Activated gamma-delta T cell treated with anti-CD3 and anti-CD28 coated beads, Interleukin-2, amount 50 U/mL, for 16 hours (primary cell): Measurements from ENCODE around the gene LZTS2.

Experiments used
- DNase-seq: peaks from one replicate; pipeline ENCODE4 v3.0.0-alpha.2; 2020; ENCODE audit warnings: low read depth

The LZTS2 gene

GRCh38 chr10:100998183-100998990 lies 1.2 kb upstream of the LZTS2 start:
- peak; percentile 36 for DNase-seq

- DNase-seq = peak; percentile 66
Observed at GRCh38 chr10:100998991-100999741, 442 bp upstream of the LZTS2 start.

GRCh38 chr10:101000127-101000914 lies 713 bp downstream of the LZTS2 start:
- no peak for DNase-seq

DNA sequence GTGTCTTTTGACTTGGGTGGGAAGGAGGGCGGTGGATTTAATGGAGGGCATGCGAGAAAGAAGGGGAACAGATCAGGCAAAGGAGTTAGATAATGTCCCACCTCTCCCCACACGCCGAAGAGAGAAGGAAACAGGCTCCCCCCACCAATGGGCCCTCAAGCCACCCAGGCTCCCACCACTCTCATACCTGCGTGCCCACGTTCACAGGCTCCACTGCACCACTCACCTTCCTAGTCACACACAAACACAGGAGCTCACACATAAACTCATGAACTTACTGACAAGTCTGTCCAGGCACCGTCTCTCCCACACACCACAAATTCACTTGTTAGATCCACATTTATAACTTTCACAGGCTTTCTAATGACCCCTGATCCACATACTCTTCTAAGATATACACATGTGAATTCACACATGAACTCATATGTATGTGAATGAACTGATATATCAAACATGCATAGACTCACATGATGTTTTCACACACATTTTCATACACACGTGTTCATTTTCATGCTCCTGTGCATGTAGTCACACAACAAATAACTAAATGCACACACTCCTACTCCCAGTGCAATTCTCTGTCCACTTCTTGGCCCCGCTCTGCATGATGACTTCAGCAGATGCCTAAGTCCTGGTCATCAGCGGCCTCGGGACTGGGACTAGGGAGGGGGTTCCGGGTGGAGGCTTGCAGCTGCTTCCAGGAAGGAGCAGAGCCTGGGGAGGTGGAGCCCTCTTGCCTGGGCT lies 1.5 kb downstream of the LZTS2 start:
- no peak for DNase-seq

DNA sequence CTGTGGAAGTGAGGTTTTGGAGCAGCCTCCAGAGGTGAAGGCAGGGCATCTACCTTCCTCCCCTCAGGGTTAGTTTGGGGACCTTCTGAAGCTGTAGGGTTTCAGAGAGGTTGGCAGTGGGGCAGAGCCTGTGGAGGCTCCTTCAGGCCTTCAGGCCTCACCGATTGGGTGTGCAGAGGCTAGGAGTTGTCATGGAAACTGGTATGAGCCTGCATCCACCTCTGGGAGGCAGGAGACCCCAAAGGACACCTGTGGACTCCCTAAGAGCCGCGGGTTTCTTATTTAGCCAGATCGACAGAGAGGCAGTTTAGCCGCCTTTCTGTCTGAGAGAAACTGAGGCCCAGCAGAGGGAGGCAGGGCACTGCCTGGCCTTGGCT lies 2.0 kb downstream of the LZTS2 start:
- no peak for DNase-seq

DNA sequence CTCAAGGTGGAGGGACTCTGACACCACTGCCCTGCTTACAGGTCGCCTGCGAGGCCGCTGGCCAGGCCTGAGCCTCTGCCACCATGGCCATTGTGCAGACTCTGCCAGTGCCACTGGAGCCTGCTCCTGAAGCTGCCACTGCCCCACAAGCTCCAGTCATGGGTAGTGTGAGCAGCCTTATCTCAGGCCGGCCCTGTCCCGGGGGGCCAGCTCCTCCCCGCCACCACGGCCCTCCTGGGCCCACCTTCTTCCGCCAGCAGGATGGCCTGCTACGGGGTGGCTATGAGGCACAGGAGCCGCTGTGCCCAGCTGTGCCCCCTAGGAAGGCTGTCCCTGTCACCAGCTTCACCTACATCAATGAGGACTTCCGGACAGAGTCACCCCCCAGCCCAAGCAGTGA lies 2.8 kb downstream of the LZTS2 start:
- no peak for DNase-seq

DNA sequence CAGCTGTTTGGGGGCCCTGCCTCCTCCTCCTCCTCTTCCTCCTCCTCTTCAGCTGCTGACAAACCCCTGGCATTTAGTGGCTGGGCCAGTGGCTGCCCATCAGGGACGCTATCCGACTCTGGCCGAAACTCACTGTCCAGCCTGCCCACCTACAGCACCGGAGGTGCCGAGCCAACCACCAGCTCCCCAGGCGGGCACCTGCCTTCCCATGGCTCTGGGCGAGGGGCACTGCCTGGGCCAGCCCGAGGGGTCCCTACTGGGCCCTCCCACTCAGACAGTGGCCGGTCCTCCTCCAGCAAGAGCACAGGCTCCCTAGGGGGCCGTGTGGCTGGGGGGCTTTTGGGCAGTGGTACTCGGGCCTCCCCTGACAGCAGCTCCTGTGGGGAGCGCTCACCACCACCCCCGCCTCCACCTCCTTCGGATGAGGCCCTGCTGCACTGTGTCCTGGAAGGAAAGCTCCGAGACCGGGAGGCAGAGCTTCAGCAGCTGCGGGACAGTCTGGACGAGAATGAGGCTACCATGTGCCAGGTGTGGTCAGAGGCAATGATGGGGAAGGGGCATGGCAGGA lies 4.1 kb downstream of the LZTS2 start:
- DNase-seq = no peak

GRCh38 chr10:101005361-101005760 lies 5.8 kb downstream of the LZTS2 start:
- no peak for DNase-seq

- no peak for DNase-seq
Observed at GRCh38 chr10:101005869-101006567, 6.4 kb downstream of the LZTS2 start.

GRCh38 chr10:101006593-101007098 lies 7.0 kb downstream of the LZTS2 start:
- no peak for DNase-seq

DNA sequence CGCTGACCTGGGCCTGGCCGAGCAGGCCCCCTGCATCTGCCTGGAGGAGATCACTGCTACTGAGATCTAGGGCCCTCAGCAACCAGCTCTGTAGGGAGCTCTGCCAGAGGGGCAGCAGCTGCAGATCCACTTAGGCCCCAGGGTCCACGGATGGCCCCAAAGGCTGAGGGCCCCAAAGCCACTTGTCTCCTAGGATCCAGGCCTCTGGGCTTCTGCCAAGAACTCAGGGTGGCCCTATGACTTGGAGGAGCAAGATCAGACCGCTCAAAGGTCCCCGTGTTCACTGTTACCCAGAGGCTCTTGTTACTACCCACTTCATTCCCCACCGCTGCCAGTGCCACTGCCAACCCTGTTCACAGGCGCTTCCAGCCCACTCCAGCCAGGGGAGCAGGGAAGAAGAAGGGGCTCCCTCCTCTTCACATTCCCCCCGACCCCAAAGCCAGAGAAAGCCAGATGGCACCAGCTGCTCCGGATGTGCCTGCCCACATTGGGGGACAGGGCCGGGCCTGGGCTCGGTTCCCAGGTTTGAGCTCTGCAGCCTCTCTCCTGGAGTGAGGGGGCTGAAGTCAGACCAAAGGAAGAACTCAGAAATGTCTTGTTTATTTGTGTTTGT lies 7.6 kb downstream of the LZTS2 start:
- no peak for DNase-seq

DNA sequence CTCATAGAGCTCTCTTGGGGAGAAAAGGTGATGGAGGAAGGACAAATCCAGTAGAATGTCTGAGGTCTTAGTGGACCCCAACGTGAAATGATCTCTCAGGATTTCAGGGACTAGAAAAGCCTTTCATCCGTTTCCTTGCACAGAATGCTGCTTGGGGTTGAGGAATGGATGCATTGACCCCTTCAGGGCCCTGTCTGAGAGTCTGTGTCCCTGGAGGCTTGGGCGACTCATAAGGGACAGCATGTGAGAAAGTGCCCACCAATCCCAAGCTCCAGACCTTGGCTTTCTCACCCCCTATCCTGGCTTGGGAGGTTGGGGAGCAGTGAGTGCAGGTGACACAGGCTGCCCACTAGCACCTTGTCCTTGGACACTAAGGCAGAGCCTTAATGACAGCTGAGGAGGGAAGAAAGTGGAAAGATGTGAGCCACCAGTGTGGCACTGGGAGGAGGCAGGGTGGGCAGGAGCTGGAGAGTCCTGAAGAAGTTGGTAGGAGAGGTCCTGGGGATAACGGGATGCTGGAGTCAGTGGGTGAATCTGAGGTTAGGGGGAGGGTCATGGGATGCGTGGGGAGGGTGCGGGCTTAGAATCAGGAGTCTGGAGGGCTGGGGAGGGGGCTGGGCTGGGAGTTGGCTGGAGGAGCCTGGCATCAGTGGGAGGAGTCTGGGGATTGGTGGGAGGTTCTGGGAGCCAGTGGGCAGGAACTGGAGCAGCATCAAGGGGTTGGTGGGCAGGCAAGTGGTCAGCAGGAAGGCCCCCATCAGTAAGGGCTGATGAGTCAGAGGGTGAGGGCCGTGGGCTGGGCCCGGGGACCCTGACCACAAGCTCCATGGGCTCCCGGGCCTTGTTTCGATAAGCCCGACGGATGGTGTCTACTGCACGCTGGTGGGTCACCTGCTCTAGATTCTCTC lies 8.6 kb downstream of the LZTS2 start:
- no peak for DNase-seq

DNA sequence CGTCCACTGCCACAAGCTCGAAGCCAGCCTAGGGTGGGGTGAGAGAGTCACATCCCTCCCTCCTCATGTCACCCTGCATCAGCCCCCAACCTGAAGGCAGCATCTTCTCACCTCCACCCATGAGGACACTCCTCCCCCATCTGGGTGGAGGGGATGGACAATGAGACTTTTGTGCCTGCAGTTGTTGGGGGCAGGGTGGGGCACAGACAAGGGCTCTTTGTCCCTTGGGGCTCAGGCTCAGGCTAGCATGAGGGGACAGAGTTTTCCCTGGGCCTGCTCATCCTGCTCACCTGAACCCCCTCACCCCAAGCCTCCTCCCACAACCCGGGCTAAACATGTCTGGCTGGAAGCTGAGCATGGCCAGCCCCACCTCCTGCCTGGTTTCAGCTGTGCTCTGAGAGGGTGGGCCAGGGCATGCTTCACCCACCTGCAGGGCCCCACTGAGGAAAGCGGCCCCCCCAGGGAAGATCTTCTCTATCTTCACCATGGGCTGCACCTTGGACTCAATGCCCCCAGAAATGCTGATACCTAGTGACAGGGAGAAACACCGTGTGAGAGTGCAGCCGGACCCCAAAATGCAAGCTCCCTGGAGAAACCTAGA lies 9.3 kb downstream of the LZTS2 start:
- DNase-seq = no peak

GRCh38 chr10:101010329-101010728 lies 10.7 kb downstream of the LZTS2 start:
- no peak for DNase-seq

GRCh38 chr10:101011517-101012423 lies 12.2 kb downstream of the LZTS2 start:
- no peak for DNase-seq

DNA sequence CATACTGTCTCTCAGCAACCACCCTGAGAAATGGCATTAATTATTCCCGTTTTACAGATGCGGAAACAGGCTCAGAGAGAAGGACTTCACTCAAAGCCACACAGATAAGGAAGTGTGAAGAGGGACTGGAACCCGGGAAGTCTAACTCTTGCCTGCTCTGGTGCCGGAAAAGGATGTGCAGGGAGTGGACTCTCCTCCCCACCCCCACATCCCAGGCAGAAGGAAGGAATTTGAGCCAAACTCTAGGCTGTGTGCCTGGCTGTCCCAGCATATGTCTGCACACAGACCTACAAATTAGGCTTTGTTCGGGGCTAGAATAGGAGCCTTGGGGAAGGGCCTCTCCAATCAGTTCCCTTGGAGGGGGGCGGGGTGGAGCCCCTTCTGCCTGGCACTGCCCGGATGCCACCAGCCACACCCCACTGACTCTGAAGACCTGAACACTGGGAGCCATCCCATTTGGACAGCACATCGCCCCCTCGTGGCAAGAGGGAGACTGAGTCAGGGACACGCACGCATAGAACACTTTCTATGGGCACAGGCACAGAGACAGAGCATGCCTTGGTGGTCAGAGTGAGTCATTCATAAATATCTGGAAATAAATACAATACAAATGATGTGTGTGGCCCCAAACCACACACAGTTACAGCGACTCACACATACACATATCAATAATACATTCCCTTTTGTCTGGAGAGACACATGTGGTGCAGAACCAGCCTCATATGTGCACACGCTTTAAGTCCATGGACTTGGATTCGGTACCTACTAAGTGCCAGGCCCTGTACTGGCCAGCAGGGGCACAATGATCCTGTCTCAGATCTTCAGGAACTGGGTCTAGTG lies 13.1 kb downstream of the LZTS2 start:
- peak; percentile 64 for DNase-seq

DNA sequence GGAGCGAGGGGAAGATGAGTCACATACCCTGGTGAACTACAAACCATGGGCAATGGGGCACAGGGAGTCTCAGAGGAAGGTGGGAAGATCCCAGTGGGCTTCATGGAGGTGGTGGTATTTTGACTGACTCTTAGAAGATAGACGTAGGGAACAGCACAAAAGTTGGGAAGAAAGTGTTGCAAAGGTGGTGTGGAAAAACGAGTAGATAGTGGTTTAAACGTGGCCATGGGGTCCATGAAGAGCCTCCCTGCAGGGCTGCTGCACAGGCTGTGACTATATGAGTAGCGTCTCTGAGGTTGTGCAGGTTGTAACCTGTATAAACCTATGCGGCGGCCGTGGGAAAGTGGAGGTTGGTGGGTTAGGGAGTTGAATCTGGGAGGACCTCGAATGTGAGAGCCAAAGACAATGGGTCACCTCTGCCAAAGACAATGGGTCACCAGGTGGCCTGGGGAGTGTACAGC lies 13.8 kb downstream of the LZTS2 start:
- DNase-seq = no peak
